Bronchial epithelial cell (primary cell): Measurements from ENCODE around the gene ANKRD10. TPM values are rescaled to one million over a fixed set of nuclear protein-coding genes. Genes with fewer than 3 reads are reported as not detected.

Experiments
- DNase-seq: peaks from one replicate; pipeline ENCODE4 v3.0.0-alpha.2; 2010; ENCODE audit warnings: low read depth
- FAIRE-seq: peaks from 2 replicates; lab custom pipeline; 2011; peaks lifted over from hg19 to GRCh38; lab: Jason Lieb, UNC
- H3K27me3 ChIP-seq: 2 replicates; pipeline ENCODE4 v1.5.1; 2011; ENCODE audit warnings: low read length; ENCODE audit not compliant: control insufficient read depth, insufficient read depth
- H3K36me3 ChIP-seq: 2 replicates; pipeline ENCODE4 v1.5.1; 2011; ENCODE audit warnings: low read length; ENCODE audit not compliant: control insufficient read depth, insufficient read depth
- H3K4me3 ChIP-seq: 2 replicates; pipeline ENCODE4 v1.5.1; 2011; ENCODE audit warnings: mild to moderate bottlenecking, low read depth, low read length, control low read depth
- total RNA-seq: library from RNA; depleted of rRNA; stranded (reverse); fragments of >200 nt; gene quantifications from 2 replicates; pipeline ENCODE4 v1.2.1, GENCODE V29; 2014
- TF ChIP-seq, protein P1 (sequence below): IDR thresholded peaks from 2 replicates; pipeline ENCODE4 v1.5.1; 2011; ENCODE audit warnings: mild to moderate bottlenecking, moderate library complexity, low read length, control low read depth, inconsistent platforms; ENCODE audit not compliant: insufficient read depth, severe bottlenecking

ANKRD10 gene
- total RNA-seq, 1 donor from 2014 or later: 26.9 TPM

DNA sequence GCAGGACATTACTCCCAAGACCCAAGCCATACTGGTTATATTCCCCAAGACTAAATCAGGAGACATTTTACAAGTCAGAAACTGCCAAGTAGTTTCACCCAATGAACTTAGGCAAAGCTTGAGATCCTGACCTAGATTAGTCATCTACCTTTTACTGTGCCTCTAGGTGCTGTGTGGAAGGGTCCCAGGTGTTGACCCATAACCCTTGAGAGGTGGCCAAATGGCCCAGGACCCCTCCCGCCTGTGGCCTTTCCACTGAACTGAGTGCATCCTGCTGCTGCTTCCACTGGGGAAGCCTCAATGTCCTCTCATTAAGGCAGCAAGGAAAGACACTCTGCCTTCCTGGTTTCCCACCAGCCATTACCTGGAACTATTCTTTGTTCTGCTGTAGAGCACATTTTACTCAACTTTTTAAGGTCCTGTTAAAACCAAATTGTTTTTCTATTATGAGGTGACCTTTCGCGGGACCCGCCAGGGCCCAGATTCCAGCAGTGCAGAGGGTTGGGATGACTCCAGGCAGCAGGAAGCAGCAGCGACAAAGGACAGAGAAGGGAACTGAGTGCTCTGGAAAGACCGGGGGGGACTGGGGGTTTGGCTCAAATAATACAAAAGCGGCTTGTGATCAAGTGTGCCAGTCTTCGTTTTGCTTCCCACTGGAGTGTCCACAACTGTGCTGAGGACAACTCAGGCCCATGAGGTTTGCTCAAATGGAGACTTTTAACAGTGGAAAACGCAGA, 27.1 kb downstream of the ANKRD10 start:
- FAIRE-seq (peak; percentile 70), DNase-seq (no peak)
- TF ChIP-seq, protein P1, sequence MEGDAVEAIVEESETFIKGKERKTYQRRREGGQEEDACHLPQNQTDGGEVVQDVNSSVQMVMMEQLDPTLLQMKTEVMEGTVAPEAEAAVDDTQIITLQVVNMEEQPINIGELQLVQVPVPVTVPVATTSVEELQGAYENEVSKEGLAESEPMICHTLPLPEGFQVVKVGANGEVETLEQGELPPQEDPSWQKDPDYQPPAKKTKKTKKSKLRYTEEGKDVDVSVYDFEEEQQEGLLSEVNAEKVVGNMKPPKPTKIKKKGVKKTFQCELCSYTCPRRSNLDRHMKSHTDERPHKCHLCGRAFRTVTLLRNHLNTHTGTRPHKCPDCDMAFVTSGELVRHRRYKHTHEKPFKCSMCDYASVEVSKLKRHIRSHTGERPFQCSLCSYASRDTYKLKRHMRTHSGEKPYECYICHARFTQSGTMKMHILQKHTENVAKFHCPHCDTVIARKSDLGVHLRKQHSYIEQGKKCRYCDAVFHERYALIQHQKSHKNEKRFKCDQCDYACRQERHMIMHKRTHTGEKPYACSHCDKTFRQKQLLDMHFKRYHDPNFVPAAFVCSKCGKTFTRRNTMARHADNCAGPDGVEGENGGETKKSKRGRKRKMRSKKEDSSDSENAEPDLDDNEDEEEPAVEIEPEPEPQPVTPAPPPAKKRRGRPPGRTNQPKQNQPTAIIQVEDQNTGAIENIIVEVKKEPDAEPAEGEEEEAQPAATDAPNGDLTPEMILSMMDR: no peak
- no peaks in the 10 kb centered on the region for H3K27me3 ChIP-seq
- H3K4me3 ChIP-seq: no peak overlapping the region
- no peaks in the 10 kb centered on the region for H3K36me3 ChIP-seq

DNA sequence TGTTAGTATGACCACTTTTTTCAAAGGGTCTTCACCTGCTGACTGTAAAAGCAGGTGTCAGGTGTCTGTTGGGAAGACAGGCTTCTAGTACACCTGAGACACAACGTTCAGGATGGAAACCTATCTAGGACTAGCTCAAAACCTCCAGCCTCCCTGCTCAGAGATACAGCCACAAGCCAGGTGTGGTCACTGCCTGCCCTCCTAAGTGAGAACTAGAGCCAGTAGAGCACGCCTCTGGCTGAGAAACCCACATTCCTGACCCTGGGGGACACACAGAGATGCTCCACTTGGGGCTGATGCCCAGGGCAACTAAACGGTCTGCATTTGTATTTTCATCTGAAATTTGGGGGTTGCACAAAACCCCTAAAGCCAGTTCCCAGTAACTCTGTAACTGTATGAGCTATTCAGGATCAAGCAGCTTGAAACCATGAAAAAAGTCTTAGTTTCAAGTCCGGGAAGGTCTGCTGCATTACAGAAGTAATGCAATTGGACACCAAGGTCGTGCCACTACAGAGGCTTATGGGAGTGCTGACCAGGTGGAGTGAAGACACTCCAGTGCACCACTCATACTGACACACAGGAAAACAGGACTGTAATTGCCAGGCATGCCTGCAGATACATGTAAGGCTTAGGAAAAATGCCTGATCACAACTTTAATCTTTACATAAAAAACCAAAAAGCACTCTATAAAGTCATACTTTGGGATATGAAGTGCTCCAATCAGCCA, 27.8 kb downstream of the ANKRD10 start:
- Histone ChIP-seq H3K36me3 (no peaks in the 10 kb centered on the region), H3K4me3 (no peak overlapping the region), H3K27me3 (no peaks in the 10 kb centered on the region)
- TF ChIP-seq, protein P1: no peak
- FAIRE-seq (no peak), DNase-seq (peak; percentile 34)

DNA sequence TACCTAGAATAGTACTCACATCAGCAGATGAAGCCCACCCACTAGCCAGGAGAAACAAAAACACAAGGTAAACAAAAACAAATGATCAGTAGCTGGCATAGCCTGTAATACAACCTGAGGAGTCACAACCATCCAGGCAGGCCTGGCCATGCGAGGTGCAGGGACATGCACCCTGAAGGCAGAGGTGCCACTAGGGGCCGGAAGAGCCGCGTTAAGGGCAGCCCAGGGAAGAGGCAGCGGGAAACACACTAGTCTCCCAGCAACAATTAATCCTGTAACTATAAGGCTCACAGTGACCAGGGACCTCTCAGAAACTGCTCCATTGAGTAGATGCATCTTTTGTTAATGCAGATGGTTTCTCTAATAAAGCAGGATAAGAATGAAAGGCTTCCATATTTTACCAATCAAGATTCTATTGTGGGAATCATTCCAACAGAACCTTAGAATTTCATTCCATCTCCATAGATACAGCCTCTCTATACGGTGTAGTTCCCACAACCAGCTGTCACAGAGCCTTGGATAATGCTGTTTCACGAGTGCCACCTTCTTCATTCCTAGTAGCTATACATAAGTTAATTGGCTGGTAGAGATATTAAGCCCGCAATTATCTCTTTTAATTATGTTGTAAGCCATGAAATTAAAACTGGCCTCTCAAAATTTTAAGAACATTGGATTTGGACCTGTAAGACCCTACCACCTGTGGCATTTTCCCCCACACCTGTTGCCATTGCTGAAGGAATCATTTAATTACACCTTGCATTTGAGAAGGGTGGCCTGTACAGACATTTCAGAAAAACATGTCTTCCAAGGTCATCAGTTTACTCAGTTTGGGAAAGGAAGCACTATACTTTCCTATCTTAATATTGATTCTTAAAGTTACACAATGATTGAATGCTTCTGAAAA, 28.7 kb downstream of the ANKRD10 start:
- no peaks in the 10 kb centered on the region for H3K27me3 ChIP-seq
- TF ChIP-seq, protein P1: peak; percentile 16
- no peaks in the 10 kb centered on the region for H3K36me3 ChIP-seq
- no peak overlapping the region for H3K4me3 ChIP-seq
- FAIRE-seq (no peak), DNase-seq (no peak)

DNA sequence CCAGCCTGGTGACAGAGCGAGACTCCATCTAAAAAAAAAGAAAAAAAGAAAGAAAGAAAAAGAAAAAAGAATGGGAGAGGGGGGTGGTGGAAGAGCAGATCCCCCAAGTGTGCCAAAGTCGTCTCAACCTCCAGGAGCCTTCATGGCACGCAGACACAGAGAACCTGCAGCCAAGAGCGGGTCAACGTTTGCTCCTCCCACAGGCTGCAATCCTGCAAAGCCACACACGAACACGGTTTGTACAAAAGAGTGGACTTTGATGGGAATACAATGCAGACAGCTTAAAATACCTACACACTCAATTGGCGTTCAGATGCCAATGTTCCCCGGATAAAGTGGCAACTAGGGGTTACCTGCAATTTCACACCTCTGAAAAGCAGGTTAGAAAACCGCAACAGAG, 29.4 kb downstream of the ANKRD10 start:
- no peak for DNase-seq
- H3K4me3 ChIP-seq: no peak overlapping the region
- H3K27me3 ChIP-seq: no peaks in the 10 kb centered on the region
- no peaks in the 10 kb centered on the region for H3K36me3 ChIP-seq
- TF ChIP-seq, protein P1: no peak
- FAIRE-seq: no peak

DNA sequence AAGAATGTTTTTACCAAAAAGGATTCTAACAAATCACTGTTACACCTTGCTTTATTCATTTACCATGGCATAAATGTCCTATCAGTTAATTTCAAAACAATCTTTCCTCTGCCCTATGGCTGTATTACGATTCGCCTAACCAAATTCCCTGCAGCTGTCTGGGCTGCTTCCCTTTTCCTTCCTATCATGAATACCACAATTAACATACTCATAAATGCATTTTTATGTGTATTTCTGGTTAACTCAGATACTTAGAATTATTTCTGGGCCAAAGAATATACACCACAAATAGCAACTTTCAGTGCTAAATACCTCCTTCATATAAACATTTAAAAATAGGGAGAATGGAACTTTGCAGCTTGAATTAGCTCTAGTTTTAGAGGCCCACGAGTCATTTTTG, 30.4 kb downstream of the ANKRD10 start:
- H3K36me3 ChIP-seq: no peaks in the 10 kb centered on the region
- no peak overlapping the region for H3K4me3 ChIP-seq
- DNase-seq: no peak
- TF ChIP-seq, protein P1: no peak
- FAIRE-seq: no peak
- H3K27me3 ChIP-seq: no peaks in the 10 kb centered on the region
